ENCODE measurements around the gene NEK10. TPM values are rescaled to one million over a fixed set of nuclear protein-coding genes. Genes with fewer than 3 reads are reported as not detected.

The NEK10 gene
- total RNA-seq, 1 experiment from 2014 or later: 5.7 TPM

GRCh38 chr3:27147215-27147614 is 222.0 kb downstream of the NEK10 start:
- DNase-seq (ENCODE audit: low read depth, low spot score) (no peak), ATAC-seq (peak; percentile 45; the same call in 1 of the 2 replicates)
- TF ChIP-seq SIN3A (IDR thresholded peaks at IDR 0.05; ENCODE audit: borderline replicate concordance, insufficient read depth, low read depth, low read length): no peak
- no peak for TF ChIP-seq REST (IDR thresholded peaks at IDR 0.05; ENCODE audit: insufficient read depth in 1 of 2, low read depth in 2 of 2, low read length in 1 of 2)
- no peak for TF ChIP-seq POLR2AphosphoS5 (IDR thresholded peaks at IDR 0.05; ENCODE audit: low read depth, low read length)
- no peak for TF ChIP-seq TCF7L2 (IDR thresholded peaks at IDR 0.05; ENCODE audit: low read depth, low read length)
- no peak for TF ChIP-seq CTCF (IDR thresholded peaks at IDR 0.05)
- POLR2A ChIA-PET: no interaction called here
- Histone ChIP-seq H3K4me1 (ENCODE audit: control insufficient read depth, insufficient read depth, low read length) (no peaks in the 10 kb centered on the region), H3K4me3 (ENCODE audit: low read depth in 2 of 2, low read length in 2 of 2) (no peak overlapping the region), H3K27ac (ENCODE audit: low read length) (no peak overlapping the region), H3K36me3 (ENCODE audit: control insufficient read depth, insufficient read depth, low read length) (no peaks in the 10 kb centered on the region), H3K9me3 (ENCODE audit: control insufficient read depth, insufficient read depth, low read depth, low read length) (no peaks in the 10 kb centered on the region), H3K27me3 (ENCODE audit: control insufficient read depth, insufficient read depth, low read length) (no peaks in the 10 kb centered on the region)
- intact Hi-C loops (cut with micrococcal nuclease; ENCODE audit: unreplicated experiment): loop anchor here (10.0 kb wide), 1 partner anchor 218 kb away; the partner anchor contains the start of gene NEK10
- in situ Hi-C loops (cut with HindIII; ENCODE audit: low pct_unique_long_range_greater_than_20kb, low sequenced_read_pairs): no loop called here
- BruUV-seq (replicated peaks): no TSS peak
- CTCF ChIA-PET: no interaction called here

GRCh38 chr3:27146786-27147185 is 222.4 kb downstream of the NEK10 start:
- intact Hi-C loops (cut with micrococcal nuclease; ENCODE audit: unreplicated experiment): loop anchor here (10.0 kb wide), 1 partner anchor 218 kb away; the partner anchor contains the start of gene NEK10
- Histone ChIP-seq H3K9me3 (ENCODE audit: control insufficient read depth, insufficient read depth, low read depth, low read length) (no peaks in the 10 kb centered on the region), H3K27ac (ENCODE audit: low read length) (no peak overlapping the region), H3K36me3 (ENCODE audit: control insufficient read depth, insufficient read depth, low read length) (no peaks in the 10 kb centered on the region), H3K27me3 (ENCODE audit: control insufficient read depth, insufficient read depth, low read length) (no peaks in the 10 kb centered on the region), H3K4me3 (ENCODE audit: low read depth in 2 of 2, low read length in 2 of 2) (no peak overlapping the region), H3K4me1 (ENCODE audit: control insufficient read depth, insufficient read depth, low read length) (no peaks in the 10 kb centered on the region)
- BruUV-seq (replicated peaks): no TSS peak
- ChIA-PET CTCF (no interaction called here), POLR2A (no interaction called here)
- ATAC-seq (no peak), DNase-seq (ENCODE audit: low read depth, low spot score) (no peak)
- TF ChIP-seq POLR2AphosphoS5 (IDR thresholded peaks at IDR 0.05; ENCODE audit: low read depth, low read length) (no peak), SIN3A (IDR thresholded peaks at IDR 0.05; ENCODE audit: borderline replicate concordance, insufficient read depth, low read depth, low read length) (no peak), CTCF (IDR thresholded peaks at IDR 0.05) (no peak), TCF7L2 (IDR thresholded peaks at IDR 0.05; ENCODE audit: low read depth, low read length) (no peak), REST (IDR thresholded peaks at IDR 0.05; ENCODE audit: insufficient read depth in 1 of 2, low read depth in 2 of 2, low read length in 1 of 2) (no peak)
- in situ Hi-C loops (cut with HindIII; ENCODE audit: low pct_unique_long_range_greater_than_20kb, low sequenced_read_pairs): no loop called here

Data from Panc1 (cell line).